Midbrain (tissue), 1 donor: ENCODE measurements around the gene RAP1GAP2.
"Not testable (repeated sequence)": the region's sequence is repeated elsewhere in the genome, so short reads cannot be mapped to it uniquely, and the experiment has no call there.

Experiments
- DNase-seq: peaks from one replicate; lab custom pipeline; 2025; lab: John Stamatoyannopoulos, UW

The RAP1GAP2 gene

DNA sequence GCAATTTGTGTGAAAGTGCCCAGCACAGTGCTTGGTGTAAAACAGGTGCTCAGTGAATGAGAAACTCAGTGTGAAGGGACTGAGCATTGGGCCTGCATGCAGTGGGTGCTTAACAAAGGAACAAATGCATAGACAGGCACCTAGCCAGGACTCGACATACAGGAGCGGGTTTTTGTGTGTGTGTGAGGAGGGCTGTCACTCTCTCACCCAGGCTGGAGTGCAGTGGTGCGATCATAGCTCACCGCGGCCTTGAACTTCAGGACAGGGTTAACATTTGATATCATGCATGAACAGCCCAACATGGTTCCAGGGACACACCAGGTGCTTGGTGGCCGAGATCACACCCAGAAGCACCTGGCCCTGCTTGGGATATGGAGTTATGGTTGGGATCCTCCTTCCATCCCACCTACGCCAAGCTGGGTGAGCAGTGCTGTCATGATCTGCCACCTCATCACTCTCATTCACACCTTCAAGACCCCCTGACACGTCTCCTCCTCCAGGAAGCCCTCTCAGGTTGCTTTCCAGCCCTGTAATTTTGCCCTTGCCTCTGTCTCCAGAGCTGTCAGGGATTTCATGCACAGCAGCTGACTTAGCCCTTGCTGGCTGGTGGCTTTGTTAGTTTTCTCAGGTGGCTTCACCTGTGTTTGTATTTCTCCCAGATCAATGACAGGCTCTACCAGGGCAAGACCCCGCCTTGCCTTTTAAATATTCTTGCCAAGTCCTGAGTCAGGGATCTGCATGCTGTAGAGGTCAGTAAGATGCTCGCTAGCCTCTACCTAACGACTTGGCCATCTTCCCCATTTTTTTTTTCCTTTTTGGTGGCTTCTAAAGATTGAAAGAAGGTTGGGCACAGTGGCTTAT, 200.8 kb downstream of the RAP1GAP2 start:
- DNase-seq = no peak

DNA sequence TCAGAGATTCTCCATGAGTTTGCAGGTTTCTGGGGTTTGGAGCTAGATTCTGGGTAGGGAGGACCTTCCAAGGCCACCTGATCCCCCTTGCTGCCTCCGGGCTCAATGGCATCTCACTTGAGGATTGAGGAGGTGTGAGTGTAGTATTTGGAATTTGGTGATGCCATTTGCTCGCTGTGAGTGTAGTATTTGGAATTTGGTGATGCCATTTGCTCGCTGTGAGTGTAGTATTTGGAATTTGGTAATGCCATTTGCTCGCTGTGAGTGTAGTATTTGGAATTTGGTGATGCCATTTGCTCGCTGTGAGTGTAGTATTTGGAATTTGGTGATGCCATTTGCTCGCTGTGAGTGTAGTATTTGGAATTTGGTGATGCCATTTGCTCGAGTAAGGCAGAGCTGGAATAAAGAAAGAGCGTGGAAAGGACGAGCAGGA, 202.2 kb downstream of the RAP1GAP2 start:
- not testable (repeated sequence) for DNase-seq

DNA sequence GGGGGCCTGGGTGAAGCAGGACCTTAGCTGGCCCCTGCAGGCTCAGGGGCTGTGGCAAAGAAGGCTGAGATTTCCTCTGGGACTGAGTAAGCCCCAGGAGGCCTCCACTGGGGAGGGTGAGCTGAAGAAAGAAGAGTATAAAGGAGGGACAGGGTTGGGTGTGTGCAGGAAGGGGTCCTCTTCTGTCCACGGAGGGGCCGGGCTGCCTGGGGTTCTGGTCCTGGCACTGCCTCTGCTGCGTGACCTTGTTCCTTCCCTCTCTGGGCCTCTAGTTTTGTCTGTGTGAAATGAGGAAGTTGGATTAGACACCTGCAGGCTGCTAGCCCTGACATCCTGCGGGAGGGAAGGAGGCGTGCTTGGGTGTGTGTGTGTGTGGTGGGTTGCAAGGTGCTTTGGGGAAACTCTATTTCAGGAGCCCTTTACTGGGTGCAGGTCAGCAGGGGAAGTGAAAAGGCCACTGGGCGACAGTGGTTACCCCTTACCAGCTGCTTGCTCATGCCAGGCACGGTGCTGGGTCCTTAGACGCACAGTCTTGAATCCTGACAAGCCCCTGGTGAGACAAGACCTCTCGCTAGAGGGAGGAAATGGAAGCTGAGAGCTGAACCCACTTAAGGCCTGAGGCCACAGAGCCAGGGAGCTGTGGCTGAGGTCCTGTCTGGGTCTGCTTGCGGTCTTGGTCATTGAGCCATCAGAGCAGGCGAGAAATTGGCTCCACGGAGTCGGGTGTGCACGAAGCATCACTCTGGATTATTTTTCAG, 206.5 kb downstream of the RAP1GAP2 start:
- DNase-seq = peak; percentile 34

DNA sequence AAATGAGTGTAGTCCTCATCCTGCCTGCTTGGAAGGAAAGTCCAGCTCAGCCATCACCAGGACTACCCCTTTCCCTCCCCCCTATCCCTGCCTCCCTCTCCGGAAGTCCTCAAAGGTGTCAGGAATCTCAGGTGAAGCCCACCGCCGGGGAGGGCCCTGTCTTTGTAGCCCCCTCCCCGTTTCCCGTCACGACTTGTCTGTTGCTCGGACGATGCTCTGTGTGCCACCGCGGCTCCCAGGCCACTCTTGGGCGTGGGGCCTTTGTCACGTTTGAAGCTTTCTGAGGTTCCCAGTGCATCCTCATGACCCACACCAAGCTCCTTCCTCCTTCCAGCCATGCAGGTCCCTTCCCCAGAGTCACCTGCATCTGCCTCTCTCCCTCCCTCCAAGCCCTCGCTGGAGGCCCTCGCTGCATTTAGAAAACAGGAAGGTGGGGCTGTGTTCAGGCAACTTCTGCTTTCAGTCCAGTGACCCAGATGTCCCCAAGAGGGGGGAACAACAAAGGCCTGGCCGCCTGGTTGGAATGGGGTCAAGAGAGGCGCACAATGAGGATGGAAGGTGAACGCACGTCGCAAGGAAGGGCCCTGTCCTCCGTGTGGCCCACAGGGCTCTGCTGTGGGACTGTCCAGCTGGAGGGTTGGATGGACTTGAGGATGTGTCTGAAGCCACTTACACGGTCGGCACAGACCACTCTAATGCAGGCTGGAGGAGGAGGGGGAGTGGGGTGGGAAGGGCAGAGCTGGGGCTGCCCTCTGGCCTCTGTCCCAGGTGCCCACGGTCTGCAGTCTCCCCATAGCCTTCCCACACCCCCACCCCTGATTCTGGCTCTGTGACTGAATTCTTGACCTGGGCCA, 207.3 kb downstream of the RAP1GAP2 start:
- DNase-seq = peak; percentile 71

DNA sequence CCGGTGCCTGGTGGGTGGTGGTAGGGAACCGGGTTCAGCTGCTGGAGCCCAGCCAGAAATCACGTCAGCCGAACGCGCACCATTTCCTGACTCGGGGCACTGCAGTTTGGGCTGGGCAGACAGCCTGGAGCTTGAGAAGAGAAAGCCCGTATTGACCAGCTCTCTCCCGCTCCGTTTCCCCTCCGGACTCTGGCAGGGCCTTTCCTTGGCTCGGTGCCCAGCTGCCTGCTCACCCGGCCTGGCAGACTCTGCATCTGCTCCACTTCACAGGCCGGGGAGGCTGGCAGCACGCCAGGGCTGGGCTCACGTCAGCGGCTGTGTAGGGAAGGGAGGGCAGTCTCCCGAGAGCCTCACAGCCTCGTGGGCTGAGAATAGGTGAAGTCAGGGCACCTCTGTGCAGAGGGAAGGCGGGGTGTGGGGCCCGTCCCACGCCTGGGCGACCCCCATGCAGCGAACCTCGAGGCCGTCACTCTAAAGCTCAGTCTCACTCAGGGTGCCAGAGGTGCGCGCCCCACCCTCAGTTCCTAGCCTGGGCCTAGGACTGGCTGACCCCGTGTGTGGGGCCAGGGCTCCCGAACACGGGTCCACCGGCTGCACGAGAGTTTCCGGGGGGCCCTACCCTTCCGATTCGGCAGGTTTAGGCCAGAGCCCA, 208.0 kb downstream of the RAP1GAP2 start:
- DNase-seq = peak; percentile 100

DNA sequence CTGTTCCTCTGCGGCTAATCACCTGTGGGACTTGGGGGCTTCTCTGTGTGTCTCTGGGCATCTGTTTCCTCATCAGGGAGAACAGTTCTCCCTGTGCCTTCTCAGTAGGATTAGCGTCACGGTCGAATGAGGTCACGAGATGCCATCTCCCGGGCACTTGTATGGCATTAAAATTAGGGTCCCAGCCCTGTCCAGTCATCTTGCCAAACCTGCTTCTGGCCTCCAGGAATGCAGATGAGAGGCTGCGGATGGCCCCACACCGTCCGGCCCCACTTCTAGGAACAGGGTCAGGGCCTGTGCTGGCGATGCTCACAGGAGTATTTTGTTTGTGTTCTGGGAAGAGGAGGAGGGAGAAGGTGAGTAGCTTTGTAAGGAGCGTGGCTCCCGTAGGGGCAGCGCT, 208.7 kb downstream of the RAP1GAP2 start:
- DNase-seq = no peak

DNA sequence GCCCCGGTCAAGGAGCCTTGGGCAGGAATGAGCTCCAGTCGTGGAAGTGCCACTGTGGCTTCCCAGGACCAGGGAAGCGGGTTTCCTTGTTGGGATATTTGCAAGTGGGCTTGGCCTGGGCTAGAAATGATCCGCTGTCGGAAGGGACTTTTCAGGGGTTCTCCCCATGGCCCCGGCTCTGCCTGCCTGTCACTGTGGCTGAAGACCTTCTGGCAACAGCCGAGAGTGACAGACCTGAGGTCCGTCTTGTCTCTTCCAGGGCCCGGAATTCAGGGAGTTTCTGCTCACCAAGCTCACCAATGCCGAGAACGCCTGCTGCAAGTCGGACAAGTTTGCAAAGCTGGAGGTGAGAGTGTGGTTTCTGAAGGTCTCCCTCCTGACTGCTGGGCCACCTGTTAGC, 209.5 kb downstream of the RAP1GAP2 start:
- no peak for DNase-seq

DNA sequence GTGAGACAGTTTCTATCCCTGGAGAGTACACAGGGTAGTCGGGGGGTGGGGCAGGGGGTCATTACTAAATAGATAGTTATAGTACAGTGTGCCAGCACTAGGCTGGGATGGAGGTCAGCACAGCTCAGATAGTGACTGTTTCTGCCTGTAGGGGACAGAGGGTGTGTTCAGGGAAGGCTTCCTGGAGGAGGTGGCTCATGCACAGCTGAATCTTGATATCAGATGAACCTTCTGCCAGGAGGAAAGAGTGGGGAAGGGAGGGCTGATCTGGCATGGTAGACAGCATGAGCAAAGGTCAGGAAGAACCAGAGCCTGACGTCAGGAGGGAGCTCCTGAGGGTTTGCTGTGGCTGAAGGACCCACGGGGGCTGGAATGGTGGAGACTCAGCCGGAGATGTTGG, 210.6 kb downstream of the RAP1GAP2 start:
- DNase-seq = no peak

DNA sequence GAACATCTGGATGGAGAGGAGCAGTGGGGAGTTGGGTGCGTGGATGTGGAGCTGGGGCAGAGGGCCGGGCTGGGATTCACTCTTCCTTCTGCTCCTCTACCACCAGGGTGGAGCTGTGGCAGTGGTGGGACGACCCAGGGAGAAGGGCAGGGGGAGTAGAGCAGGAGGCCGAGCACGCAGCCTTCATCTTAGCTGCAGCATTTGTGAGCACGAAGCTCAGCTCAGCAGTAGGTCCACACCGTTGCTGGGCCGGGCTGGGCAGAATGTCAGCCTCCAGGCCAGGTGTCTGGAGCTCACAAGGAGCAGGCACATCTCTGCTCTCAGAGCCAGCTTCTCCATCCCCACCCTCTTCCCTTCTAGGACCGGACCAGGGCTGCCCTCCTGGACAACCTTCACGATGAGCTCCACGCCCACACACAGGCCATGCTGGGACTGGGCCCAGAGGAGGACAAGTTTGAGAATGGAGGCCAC, 211.4 kb downstream of the RAP1GAP2 start:
- DNase-seq = no peak

DNA sequence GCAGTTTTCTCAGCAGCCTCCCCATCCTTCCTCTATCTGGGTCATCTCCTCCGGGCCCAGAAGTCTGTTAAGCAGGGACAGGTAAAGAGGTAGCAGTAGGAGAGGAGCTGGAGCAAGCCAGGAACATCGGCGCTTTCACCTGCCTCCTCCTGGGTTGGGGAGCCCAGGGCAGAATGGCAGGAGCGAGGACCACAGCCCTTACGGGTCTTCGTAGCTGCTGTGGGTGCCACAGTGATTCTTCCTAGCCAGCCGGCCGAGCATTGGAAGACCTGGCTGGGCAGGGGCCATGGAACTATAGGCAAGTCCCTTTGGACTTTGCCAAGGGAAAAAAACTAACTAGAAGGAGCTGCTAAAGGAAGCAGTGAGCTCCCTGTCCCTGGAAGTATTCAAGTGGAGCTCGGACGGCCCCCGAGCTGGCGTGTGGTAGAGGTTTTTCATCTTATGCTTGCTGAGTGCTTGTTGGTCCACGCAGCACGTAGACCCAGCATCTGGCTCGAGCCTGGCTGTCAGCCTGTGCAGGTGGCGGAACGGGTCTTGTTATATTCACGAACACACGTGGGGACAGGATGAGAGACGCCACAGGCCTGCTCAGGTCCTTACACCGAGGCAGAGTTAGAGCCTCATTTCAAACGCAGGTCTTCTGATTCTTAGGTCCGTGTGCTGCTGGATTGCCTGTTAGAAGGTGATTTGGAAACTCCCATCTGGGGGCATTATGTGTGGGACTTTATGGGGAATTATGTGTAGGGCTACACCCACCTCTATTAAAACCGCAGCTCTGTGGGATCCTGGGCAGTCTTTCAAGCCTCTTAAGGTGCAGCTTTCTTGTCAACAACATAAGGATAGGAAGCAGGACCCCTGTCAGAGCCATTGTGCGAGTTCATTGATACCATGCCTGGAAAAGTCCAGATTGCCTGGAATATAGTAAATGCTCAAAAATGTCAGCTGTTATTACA, 212.4 kb downstream of the RAP1GAP2 start:
- no peak for DNase-seq

DNA sequence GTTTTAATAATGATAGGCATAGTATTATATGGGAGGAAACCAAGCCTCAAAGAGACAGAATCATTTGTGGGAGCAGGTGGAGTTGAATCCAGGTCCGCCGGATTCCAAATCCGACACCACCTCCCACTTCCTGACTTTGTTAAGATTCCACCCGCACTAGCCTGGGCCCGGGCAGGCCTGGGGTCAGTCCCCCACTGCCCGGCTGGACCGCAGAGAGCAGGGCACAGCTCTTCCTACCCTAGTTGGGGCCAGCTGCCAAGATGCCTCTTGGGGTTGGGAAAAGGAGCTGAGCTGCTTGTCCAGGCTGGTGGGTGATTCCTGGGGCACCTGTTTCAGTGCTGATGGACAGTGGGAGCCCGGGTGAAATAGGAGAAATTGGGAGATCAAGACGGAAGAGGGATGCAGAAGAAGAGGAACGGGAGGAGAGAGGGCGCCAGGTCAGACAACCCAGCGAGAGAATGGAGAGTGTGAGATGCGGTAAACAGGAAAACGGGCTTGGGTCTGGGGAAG, 213.2 kb downstream of the RAP1GAP2 start:
- DNase-seq = no peak

DNA sequence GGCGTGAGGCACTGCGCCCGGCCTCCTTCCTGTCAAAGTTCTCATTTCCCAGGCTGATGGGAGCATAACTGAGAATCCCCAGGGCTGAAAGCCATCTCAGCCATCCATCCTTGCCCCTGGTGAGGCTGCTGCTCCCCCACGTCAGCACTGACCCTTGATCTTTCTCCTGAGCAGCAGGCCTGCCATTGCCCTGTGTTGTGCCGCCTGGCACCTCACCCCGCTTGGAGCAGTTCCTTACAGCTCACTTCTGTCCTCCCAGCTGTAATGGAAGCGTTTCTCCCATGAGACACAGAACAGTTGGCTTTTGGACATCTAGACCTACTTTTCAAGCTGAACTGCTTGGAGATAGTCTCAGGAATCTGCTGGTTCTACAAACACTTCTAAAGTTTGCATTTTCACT, 215.7 kb downstream of the RAP1GAP2 start:
- DNase-seq = no peak

DNA sequence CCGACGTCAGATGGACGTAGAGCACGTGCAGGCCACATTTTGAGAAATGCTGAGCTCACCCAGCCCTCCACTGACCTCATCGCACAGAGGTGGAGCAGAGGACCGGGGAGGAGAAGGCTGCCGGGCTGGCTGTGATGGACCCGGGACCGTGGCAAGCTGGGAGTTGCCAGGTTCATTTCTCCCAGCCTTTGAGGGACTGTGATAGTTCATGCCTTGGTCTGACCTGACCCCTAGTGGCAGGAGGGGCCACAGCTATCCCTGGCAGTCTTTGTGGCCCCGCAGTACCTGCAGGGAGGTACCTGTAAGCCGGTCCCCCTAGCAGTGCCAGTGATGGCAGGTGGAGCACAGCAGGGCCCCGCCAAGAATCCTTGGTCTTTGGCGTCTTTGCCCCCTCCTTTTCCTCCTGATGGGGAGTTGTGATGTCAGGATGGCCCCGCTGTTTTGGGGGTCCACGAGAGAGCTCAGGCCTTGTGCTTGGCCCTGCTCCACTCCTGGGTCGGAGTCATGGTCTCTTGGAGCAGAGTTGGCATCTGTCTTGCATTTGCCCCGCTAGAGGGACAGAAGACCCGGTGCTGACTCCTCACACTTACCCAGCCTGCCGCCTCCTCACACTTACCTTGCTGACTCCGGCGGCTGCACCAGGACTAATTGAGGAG, 216.8 kb downstream of the RAP1GAP2 start:
- peak; percentile 65 for DNase-seq

DNA sequence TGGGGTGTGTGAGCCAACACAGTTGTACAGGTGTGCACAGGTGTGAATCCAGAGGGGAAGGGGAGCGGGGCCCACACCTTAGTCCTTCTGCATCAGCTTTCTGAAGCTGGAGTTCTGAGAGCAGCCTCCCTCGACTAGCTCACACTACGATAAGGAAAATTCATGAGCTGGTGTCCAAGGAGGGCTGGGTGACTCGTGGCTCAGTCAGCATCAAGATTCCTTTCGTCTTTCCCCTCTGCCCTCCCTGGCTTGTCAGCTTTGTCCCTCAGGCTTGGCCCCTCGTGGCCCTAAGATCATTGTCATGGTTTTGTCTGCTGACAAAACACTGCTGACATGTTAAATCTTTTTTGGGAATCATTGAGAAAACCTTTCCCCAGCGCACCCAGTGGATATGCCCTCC, 219.7 kb downstream of the RAP1GAP2 start:
- no peak for DNase-seq

DNA sequence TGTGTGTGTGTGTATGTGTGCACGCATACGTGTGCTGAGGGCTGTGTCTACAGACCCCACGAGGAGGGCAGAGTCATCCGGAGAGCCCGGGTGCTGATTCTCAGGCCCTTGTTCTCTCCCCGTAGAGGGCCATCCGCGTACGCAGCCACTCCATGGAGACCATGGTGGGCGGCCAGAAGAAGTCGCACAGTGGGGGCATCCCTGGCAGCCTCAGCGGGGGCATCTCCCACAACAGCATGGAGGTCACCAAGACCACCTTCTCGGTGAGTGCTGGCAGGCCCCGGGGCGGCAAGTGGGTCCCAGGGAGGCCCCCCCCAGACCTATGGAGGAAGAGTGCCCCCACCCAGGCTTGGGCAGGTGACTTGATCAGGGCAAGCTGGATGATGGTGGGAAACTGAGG, 221.7 kb downstream of the RAP1GAP2 start:
- no peak for DNase-seq

DNA sequence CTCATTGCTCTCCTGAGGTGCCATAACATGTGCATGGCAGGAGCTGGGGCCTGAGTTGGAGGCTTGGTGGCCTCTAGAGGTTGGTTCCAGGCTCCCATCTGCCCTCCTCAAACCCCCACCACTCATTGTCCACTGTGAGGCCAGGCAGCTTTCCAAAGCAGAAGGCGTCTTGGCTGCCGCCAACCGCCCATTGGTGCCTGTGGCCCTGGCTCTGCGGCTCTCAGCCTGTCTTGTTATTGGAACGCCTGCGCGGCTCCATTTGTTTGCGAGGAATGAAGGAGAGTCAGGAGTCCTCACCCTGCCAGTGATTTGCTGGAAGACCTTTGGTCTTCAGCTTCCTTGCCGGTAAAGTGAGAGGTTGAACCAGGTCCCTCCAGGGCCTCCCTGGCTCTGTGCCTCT, 223.5 kb downstream of the RAP1GAP2 start:
- DNase-seq = no peak

DNA sequence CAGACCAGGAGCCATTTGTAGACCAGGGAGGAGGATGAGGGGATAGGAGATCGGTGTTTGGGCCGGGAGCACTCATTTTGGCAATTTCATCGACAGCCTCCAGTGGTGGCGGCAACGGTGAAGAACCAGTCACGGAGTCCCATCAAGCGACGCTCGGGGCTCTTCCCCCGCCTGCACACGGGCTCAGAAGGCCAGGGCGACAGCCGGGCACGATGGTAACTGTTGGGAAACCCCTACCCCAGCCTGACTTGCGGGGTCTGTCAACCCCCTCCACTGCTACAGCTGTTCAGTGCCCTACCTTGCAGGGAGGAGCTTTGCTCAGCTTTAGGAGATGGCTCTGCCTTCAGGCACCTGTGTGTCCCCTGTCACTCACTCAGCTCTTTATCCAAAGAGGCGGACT, 224.1 kb downstream of the RAP1GAP2 start:
- no peak for DNase-seq

DNA sequence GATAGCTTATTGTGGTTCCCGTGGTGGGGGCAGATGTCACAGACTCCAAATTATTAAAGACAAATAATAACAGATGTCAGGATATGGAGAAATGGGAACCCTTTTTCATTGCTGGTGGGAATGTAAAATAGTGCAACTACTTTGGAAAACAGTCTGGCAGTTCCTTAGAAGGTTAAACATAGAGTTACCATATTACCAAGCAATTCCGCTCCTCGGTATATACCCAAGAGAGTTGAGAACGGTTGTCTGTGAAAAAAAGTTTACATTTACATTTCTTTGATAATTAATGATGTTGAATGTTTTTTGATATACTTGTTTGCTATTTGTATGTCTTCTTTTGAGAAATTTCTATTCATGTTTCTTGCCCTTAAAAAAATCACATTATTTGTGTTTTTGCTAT, 226.0 kb downstream of the RAP1GAP2 start:
- DNase-seq = no peak

DNA sequence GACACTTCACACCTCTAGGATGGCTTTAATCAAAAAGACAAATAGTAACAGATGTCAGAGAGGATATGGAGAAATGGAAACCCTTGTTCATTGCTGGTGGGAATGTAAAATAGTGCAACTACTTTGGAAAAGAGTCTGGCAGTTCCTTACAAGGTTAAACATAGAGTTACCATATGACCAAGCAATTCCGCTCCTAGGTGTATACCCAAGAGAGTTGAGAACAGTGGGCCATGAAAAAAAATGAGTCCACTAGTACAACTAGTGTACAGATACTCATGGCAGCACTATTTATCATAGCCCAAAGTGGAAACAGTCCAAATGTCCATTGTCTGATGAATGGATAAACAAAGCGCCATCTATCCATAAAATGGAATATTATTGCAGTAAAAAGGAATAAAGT, 228.1 kb downstream of the RAP1GAP2 start:
- no peak for DNase-seq
